Progenitor cell of endocrine pancreas (in vitro differentiated cells): Measurements from ENCODE around the gene APC2. TPM values are rescaled to one million over a fixed set of nuclear protein-coding genes. Genes with fewer than 3 reads are reported as not detected.
"Not testable (repeated sequence)": the region's sequence is repeated elsewhere in the genome, so short reads cannot be mapped to it uniquely, and the experiment has no call there.

ENCODE experiments used
- DNase-seq: peaks from one replicate; pipeline ENCODE4 v3.0.0; 2021; ENCODE audit warnings: low spot score; ENCODE audit not compliant: unreplicated experiment
- H3K27ac Mint-ChIP-seq: 2 replicates; pipeline ENCODE4 v1.8.0; 2021; ENCODE audit warnings: mild to moderate bottlenecking, moderate library complexity, mixed read lengths
- H3K27me3 Mint-ChIP-seq: 2 replicates; pipeline ENCODE4 v1.8.0; 2021; ENCODE audit warnings: mixed read lengths
- H3K36me3 Mint-ChIP-seq: 2 replicates; pipeline ENCODE4 v1.8.0; 2022; ENCODE audit warnings: mixed read lengths; ENCODE audit not compliant: insufficient read depth
- H3K4me1 Mint-ChIP-seq: 2 replicates; pipeline ENCODE4 v1.8.0; 2021; ENCODE audit warnings: low read depth, mixed read lengths
- H3K4me3 Mint-ChIP-seq: 2 replicates; pipeline ENCODE4 v1.8.0; 2021; ENCODE audit warnings: low read depth, mild to moderate bottlenecking, moderate library complexity, mixed read lengths
- H3K9me3 Mint-ChIP-seq: 2 replicates; pipeline ENCODE4 v1.8.0; 2021; ENCODE audit warnings: low read depth, mixed read lengths
- CTCF ChIP-seq: fragments of 200-600 bp; sonication (generic); IDR thresholded peaks from one replicate; pipeline ENCODE4 v1.5.0; 2021; ENCODE audit warnings: antibody characterized with exemption, mild to moderate bottlenecking; ENCODE audit not compliant: unreplicated experiment
- total RNA-seq: library from RNA; stranded (reverse); gene quantifications from 2 replicates; pipeline ENCODE4 v1.2.1, GENCODE V29; 2021

Gene APC2
- total RNA-seq, 1 donor from 2014 or later, result 5.8 TPM

DNA sequence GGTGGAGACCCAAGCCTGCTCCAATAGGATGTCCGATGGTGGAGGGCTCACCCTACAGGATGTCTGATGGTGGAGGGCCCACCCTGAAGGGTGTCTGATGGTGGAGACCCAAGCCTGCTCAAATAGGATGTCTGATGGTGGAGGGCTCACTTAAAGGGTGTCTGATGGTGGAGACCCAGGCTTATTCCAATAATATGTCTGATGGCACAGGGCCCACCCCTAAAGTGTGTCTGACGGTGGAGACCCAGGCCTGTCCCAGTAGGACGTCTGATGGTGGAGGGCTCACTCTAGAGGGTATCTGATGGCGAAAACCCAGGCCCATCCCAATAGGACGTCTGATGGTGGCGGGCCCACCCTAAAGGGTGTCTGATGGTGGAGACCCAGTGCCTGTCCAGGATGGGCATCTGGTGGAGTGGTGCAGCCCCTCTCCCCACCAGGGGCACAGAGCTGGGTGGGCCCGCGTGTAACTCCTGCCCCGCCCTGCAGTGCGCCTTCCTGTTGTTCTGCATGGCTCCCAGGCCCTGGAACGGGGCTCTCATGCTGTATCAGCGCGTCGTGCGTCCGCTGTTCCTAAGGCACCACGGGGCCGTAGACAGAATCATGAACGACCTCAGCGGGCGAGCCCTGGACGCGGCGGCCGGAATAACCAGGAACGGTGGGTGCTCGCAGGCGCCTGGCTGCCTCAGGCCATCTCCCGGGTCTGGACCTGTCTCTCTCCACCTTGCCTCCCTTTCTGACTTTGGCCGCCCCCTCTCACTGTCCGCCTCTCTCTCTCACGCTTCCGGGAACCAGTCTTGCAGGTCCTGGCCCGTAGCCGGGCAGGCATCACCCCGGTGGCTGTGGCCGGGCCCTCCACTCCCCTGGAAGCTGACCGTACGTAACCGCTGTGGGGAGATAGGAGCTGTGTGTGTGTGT, 46.1 kb downstream of the APC2 start:
- H3K27ac Mint-ChIP-seq, result peak overlapping the region; percentile 57
- H3K4me3 Mint-ChIP-seq, result peak overlapping the region; percentile 24
- peaks cover 7% of the 10 kb centered on the region for H3K27me3 Mint-ChIP-seq
- H3K9me3 Mint-ChIP-seq, result no peaks in the 10 kb centered on the region
- DNase-seq, result no peak
- peaks cover 14% of the 10 kb centered on the region for H3K4me1 Mint-ChIP-seq
- no peak for TF ChIP-seq CTCF
- H3K36me3 Mint-ChIP-seq, result no peaks in the 10 kb centered on the region

DNA sequence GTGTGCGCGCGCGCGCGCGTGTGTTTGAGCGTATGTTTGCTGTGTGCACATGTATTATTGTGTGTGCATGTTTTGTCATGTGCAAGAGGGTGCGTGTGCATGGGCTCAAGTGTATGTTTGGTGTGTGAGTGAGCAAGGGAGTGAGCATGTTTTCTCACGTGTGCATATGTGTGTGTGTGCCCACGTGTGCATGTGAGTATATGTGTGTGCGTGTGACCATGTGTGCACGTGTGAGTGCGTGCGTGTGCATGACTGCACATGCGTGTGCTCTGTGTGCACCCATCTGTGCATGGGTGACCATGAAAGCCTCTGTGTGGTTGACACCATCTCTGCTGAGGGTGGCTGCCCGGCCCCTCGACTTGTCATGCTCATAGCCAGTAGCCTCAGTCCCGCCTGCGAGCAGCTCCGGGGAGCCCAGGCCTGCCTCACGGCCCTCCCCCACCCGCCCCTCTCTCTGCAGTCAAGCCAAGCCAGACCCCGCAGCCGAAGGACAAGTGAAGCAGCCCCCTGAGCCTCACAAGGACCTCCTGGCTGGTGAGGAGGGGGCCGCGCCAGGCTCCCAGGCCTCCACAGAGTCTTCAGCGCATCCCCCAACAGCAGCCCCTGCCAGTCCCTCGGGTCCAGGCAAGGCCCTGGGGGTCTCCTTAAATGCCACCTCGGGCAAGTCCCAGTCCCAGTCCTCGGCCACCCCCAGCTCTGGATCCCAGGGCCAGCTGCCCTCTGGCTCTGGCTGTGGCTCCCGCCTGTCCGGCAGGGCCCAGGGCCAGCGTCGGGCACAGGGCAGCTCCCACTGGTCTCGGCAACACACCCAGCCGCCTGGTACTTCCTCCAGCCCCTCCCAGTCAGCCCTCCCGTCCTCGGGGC, 47.0 kb downstream of the APC2 start:
- peak overlapping the region; percentile 57 for H3K27ac Mint-ChIP-seq
- H3K9me3 Mint-ChIP-seq, result no peaks in the 10 kb centered on the region
- H3K27me3 Mint-ChIP-seq, result peaks cover 2% of the 10 kb centered on the region
- H3K4me3 Mint-ChIP-seq, result peak overlapping the region; percentile 24
- TF ChIP-seq CTCF, result no peak
- DNase-seq, result no peak
- H3K4me1 Mint-ChIP-seq, result peaks cover 14% of the 10 kb centered on the region
- H3K36me3 Mint-ChIP-seq, result no peaks in the 10 kb centered on the region

GRCh38 chr19:1497578-1498235, 47.8 kb downstream of the APC2 start:
- Mint-ChIP-seq H3K27ac (no peak overlapping the region), H3K36me3 (no peaks in the 10 kb centered on the region), H3K27me3 (peaks cover 3% of the 10 kb centered on the region), H3K9me3 (no peaks in the 10 kb centered on the region), H3K4me3 (no peak overlapping the region), H3K4me1 (peaks cover 13% of the 10 kb centered on the region)
- TF ChIP-seq CTCF, result no peak
- no peak for DNase-seq

- H3K4me3 Mint-ChIP-seq, DNase-seq, H3K9me3 Mint-ChIP-seq, H3K36me3 Mint-ChIP-seq, H3K27ac Mint-ChIP-seq, H3K4me1 Mint-ChIP-seq: not testable (repeated sequence)
- H3K27me3 Mint-ChIP-seq, result peaks cover 11% of the 10 kb centered on the region
Observed at GRCh38 chr19:1499231-1499630, 49.3 kb downstream of the APC2 start.

GRCh38 chr19:1501200-1501595, 51.3 kb downstream of the APC2 start:
- H3K27me3 Mint-ChIP-seq, result peaks cover 24% of the 10 kb centered on the region
- peaks cover 10% of the 10 kb centered on the region for H3K4me1 Mint-ChIP-seq
- no peaks in the 10 kb centered on the region for H3K9me3 Mint-ChIP-seq
- TF ChIP-seq CTCF, result no peak
- H3K4me3 Mint-ChIP-seq, result no peak overlapping the region
- DNase-seq, result no peak
- H3K36me3 Mint-ChIP-seq, result no peaks in the 10 kb centered on the region
- H3K27ac Mint-ChIP-seq, result peak overlapping the region; percentile 84
